Suppressor macrophage treated with lipopolysaccharide for 4 hours (primary cell): Measurements from ENCODE around the gene SLC9A7.

Source experiments
- DNase-seq: peaks from one replicate; pipeline ENCODE4 v3.0.0-alpha.2; 2020

The SLC9A7 gene

GRCh38 chrX:46758956-46759644 is at the start of gene SLC9A7:
Gene SLC9A7 (minus strand): TSS chrX:46759118. CDS start chrX:46759029, 89 bp downstream.
- peak; percentile 74 for DNase-seq

GRCh38 chrX:46805270-46805669 is 46.4 kb upstream of the SLC9A7 start:
- DNase-seq: no peak

- DNase-seq: no peak
These were observed 44.2 kb upstream of the SLC9A7 start for GRCh38 chrX:46803140-46803539.

- peak; percentile 76 for DNase-seq
These were observed 37.8 kb upstream of the SLC9A7 start for GRCh38 chrX:46796574-46797191.

- DNase-seq: no peak
These were observed 34.6 kb upstream of the SLC9A7 start for GRCh38 chrX:46793386-46794143.

- peak; percentile 41 for DNase-seq
These were observed 33.9 kb upstream of the SLC9A7 start for GRCh38 chrX:46792810-46793188.

- DNase-seq: peak; percentile 80
These were observed 33.2 kb upstream of the SLC9A7 start for GRCh38 chrX:46791927-46792809.

- DNase-seq: no peak
These were observed 30.0 kb upstream of the SLC9A7 start for GRCh38 chrX:46788902-46789301.

- DNase-seq: peak; percentile 25
These were observed 25.5 kb upstream of the SLC9A7 start for GRCh38 chrX:46784437-46784836.

- DNase-seq: no peak
These were observed 23.1 kb upstream of the SLC9A7 start for GRCh38 chrX:46782034-46782433.

GRCh38 chrX:46777971-46778810 is 19.3 kb upstream of the SLC9A7 start:
- DNase-seq: no peak

GRCh38 chrX:46770817-46771163 is 11.9 kb upstream of the SLC9A7 start:
- DNase-seq: peak; percentile 22

GRCh38 chrX:46770000-46770816 is 11.3 kb upstream of the SLC9A7 start:
- no peak for DNase-seq

GRCh38 chrX:46762963-46763362 is 4.0 kb upstream of the SLC9A7 start:
- DNase-seq: no peak

GRCh38 chrX:46759645-46759974 is 692 bp upstream of the SLC9A7 start:
- DNase-seq: no peak

GRCh38 chrX:46758163-46758955 is 559 bp downstream of the SLC9A7 start:
- no peak for DNase-seq

GRCh38 chrX:46757593-46757992 is 1.3 kb downstream of the SLC9A7 start:
- no peak for DNase-seq

- DNase-seq: no peak
These were observed 1.9 kb downstream of the SLC9A7 start for GRCh38 chrX:46757052-46757451.

- peak; percentile 60 for DNase-seq
These were observed 3.2 kb downstream of the SLC9A7 start for GRCh38 chrX:46755671-46756070.

GRCh38 chrX:46754586-46755061 is 4.3 kb downstream of the SLC9A7 start:
- no peak for DNase-seq
